CD4-positive, alpha-beta T cell treated with Interferon gamma for 1 hour (primary cell): ENCODE results near the gene PNKP.

Experiments used
- DNase-seq: peaks from one replicate; pipeline ENCODE4 v3.0.0-alpha.2; 2020

The PNKP gene

GRCh38 chr19:49866933-49867782 lies at the start of gene PNKP:
Gene PNKP, minus strand, starts transcription at chr19:49867576. Its CDS starts 372 bp downstream, at chr19:49867204.
- peak; percentile 86 for DNase-seq

- no peak for DNase-seq
Measured at GRCh38 chr19:49915271-49915670, 47.9 kb upstream of the PNKP start.

- no peak for DNase-seq
Measured at GRCh38 chr19:49913720-49914119, 46.3 kb upstream of the PNKP start.

- no peak for DNase-seq
Measured at GRCh38 chr19:49912965-49913685, 45.7 kb upstream of the PNKP start.

- DNase-seq, result peak; percentile 51
Measured at GRCh38 chr19:49911381-49912145, 44.2 kb upstream of the PNKP start.

GRCh38 chr19:49910179-49910578 lies 42.8 kb upstream of the PNKP start:
- no peak for DNase-seq

GRCh38 chr19:49908480-49909420 lies 41.4 kb upstream of the PNKP start:
- DNase-seq, result no peak

- DNase-seq, result peak; percentile 31
Measured at GRCh38 chr19:49907745-49908446, 40.5 kb upstream of the PNKP start.

GRCh38 chr19:49906879-49907564 lies 39.6 kb upstream of the PNKP start:
- DNase-seq, result no peak

GRCh38 chr19:49904136-49904535 lies 36.8 kb upstream of the PNKP start:
- DNase-seq, result no peak

- DNase-seq, result peak; percentile 79
Measured at GRCh38 chr19:49896863-49897621, 29.7 kb upstream of the PNKP start, which contains the start of gene IL4I1. Gene IL4I1, minus strand, starts transcription at chr19:49896887. Its CDS starts 727 bp downstream, at chr19:49896160.

GRCh38 chr19:49895566-49896297 lies 28.4 kb upstream of the PNKP start:
- no peak for DNase-seq

- peak; percentile 56 for DNase-seq
Measured at GRCh38 chr19:49894879-49895565, 27.6 kb upstream of the PNKP start.

GRCh38 chr19:49894011-49894664 lies 26.8 kb upstream of the PNKP start:
- DNase-seq, result no peak

- no peak for DNase-seq
Measured at GRCh38 chr19:49892716-49893115, 25.3 kb upstream of the PNKP start.

GRCh38 chr19:49891393-49891792 lies 24.0 kb upstream of the PNKP start:
- no peak for DNase-seq

GRCh38 chr19:49890349-49891311 lies 23.3 kb upstream of the PNKP start:
- peak; percentile 68 for DNase-seq
